A549 (cell line): Measurements from ENCODE around the gene MOGAT3. TPM values are rescaled to one million over a fixed set of nuclear protein-coding genes. Genes with fewer than 3 reads are reported as not detected.

Source experiments
- ATAC-seq, 2 experiments: fragments of 200-7000 bp in 1 of 2; fragments of >200 bp in 1 of 2; cut with Nextera tagmentation in 1 of 2; cut with Tn5 transposase in 1 of 2; 3 replicates each; pipeline versions ENCODE4 v1.8.0 to v1.9.1; 2018 to 2020; ENCODE audit warnings: mild to moderate bottlenecking in 1 of 2, moderate library complexity in 1 of 2
- CTCF ChIA-PET: fragments of 300-600 bp; sonication (Branson Sonifier 250); formaldehyde crosslinking; extraction: SDS; loops from one replicate; lab custom pipeline; 2021; ENCODE audit warnings: antibody characterized with exemption, inconsistent platforms; lab: Yijun Ruan, JAX
- POLR2A ChIA-PET: fragments of 350-600 bp; formaldehyde crosslinking; extraction: SDS; loops from one replicate; lab custom pipeline; 2021; ENCODE audit warnings: antibody characterized with exemption, inconsistent platforms; lab: Yijun Ruan, JAX
- DNase-seq, 2 experiments: peaks; one replicate each; pipeline versions ENCODE4 v3.0.0 to v3.0.0-alpha.2; 2011 to 2016; ENCODE audit warnings: low read depth in 1 of 2, low spot score in 1 of 2
- FAIRE-seq: peaks from 2 replicates; lab custom pipeline; 2011; peaks lifted over from hg19 to GRCh38; lab: Jason Lieb, UNC
- H3K27ac ChIP-seq, 2 experiments: fragments of >200 bp; sonication (Bioruptor Twin); formaldehyde crosslinking; 3 replicates each; pipeline ENCODE4 v1.5.1; 2016 to 2017
- H3K4me1 ChIP-seq: fragments of >200 bp; sonication (Bioruptor Twin); formaldehyde crosslinking; 3 replicates; pipeline ENCODE4 v1.6.1; 2016
- H3K4me2 ChIP-seq: fragments of >200 bp; sonication (Bioruptor Twin); formaldehyde crosslinking; 3 replicates; pipeline ENCODE4 v1.6.1; 2016
- H3K4me3 ChIP-seq: fragments of >200 bp; sonication (Bioruptor Twin); formaldehyde crosslinking; 3 replicates; pipeline ENCODE4 v1.5.1; 2016
- H3K9me3 ChIP-seq: fragments of >200 bp; sonication (Bioruptor Twin); formaldehyde crosslinking; 3 replicates; pipeline ENCODE4 v1.6.1; 2016
- ATOH8 ChIP-seq: fragments of 250-450 bp; sonication (Bioruptor Pico); IDR thresholded peaks from 2 replicates; pipeline ENCODE4 v1.5.0; 2020; ENCODE audit warnings: low read depth, mild to moderate bottlenecking, moderate library complexity
- BCL3 ChIP-seq: fragments of >200 bp; sonication (Bioruptor Twin); formaldehyde crosslinking; IDR thresholded peaks from 3 replicates; pipeline ENCODE4 v1.6.1; 2016
- BHLHE40 ChIP-seq: IDR thresholded peaks from 2 replicates; pipeline ENCODE4 v1.6.1; 2012; ENCODE audit warnings: low read depth, low read length, inconsistent platforms
- CBX2 ChIP-seq: fragments of 200-600 bp; sonication (generic); IDR thresholded peaks from 2 replicates; pipeline ENCODE4 v1.6.1; 2016; ENCODE audit warnings: low read depth, mild to moderate bottlenecking, borderline replicate concordance
- CBX8 ChIP-seq: fragments of 200-600 bp; sonication (generic); IDR thresholded peaks from 2 replicates; pipeline ENCODE4 v1.6.1; 2016
- CEBPB ChIP-seq, 2 experiments: fragments of >200 bp in 1 of 2; sonication (Bioruptor Twin) in 1 of 2; formaldehyde crosslinking in 1 of 2; IDR thresholded peaks; 2 replicates each; pipeline ENCODE4 v1.6.1; 2012 to 2016
- CHD2 ChIP-seq: fragments of 150-350 bp; IDR thresholded peaks from 2 replicates; pipeline ENCODE4 v1.6.1; 2014; ENCODE audit warnings: low read length; ENCODE audit not compliant: partially characterized antibody
- CHD4 ChIP-seq: fragments of 200-600 bp; sonication (generic); IDR thresholded peaks from 2 replicates; pipeline ENCODE4 v1.6.1; 2016; ENCODE audit warnings: antibody characterized with exemption, mild to moderate bottlenecking, borderline replicate concordance
- EHF ChIP-seq: fragments of 250-450 bp; sonication (Bioruptor Pico); IDR thresholded peaks from 2 replicates; pipeline ENCODE4 v1.5.0; 2020; ENCODE audit warnings: mild to moderate bottlenecking
- EP300 ChIP-seq, 2 experiments: fragments of >200 bp; sonication (Bioruptor Twin); formaldehyde crosslinking; IDR thresholded peaks; 2 replicates in 1 of 2; 3 replicates in 1 of 2; pipeline ENCODE4 v1.6.1; 2016 to 2017
- FOSB ChIP-seq: fragments of 250-450 bp; sonication (Bioruptor Pico); IDR thresholded peaks from 2 replicates; pipeline ENCODE4 v1.5.0; 2020; ENCODE audit warnings: mild to moderate bottlenecking, moderate library complexity
- FOSL2 ChIP-seq, 2 experiments: fragments of 450-650 bp in 1 of 2; fragments of >200 bp in 1 of 2; sonication (Bioruptor Twin) in 1 of 2; formaldehyde crosslinking; IDR thresholded peaks; 2 replicates each; pipeline versions ENCODE4 v1.5.0 to v1.6.1; 2016 to 2020; ENCODE audit warnings: mild to moderate bottlenecking in 1 of 2, moderate library complexity in 1 of 2
- HDAC2 ChIP-seq: fragments of 200-600 bp; sonication (generic); IDR thresholded peaks from 2 replicates; pipeline ENCODE4 v1.6.1; 2016
- HEYL ChIP-seq: fragments of 250-450 bp; sonication (Bioruptor Pico); IDR thresholded peaks from 2 replicates; pipeline ENCODE4 v1.8.0; 2021; ENCODE audit warnings: mild to moderate bottlenecking, moderate library complexity
- HOXA7 ChIP-seq: fragments of 250-450 bp; sonication (Bioruptor Pico); IDR thresholded peaks from 2 replicates; pipeline ENCODE4 v1.5.0; 2020; ENCODE audit warnings: mild to moderate bottlenecking, moderate library complexity
- MAFK ChIP-seq: fragments of 450-650 bp; IDR thresholded peaks from 2 replicates; pipeline ENCODE4 v1.6.1; 2014; ENCODE audit not compliant: partially characterized antibody
- NPAS2 ChIP-seq: fragments of 250-450 bp; sonication (Bioruptor Pico); IDR thresholded peaks from 2 replicates; pipeline ENCODE4 v1.8.0; 2022; ENCODE audit warnings: mild to moderate bottlenecking, moderate library complexity, borderline replicate concordance
- PBX3 ChIP-seq: IDR thresholded peaks from 2 replicates; pipeline ENCODE4 v1.6.1; 2012
- POLR2A ChIP-seq: IDR thresholded peaks from 2 replicates; pipeline ENCODE4 v1.6.1; 2012; ENCODE audit warnings: mild to moderate bottlenecking, low read length
- POLR2AphosphoS2 ChIP-seq: conservative IDR thresholded peaks from 2 replicates; pipeline ENCODE4 v1.6.1; 2012; ENCODE audit warnings: low read length, improper control_type of control experiment, inconsistent platforms
- RNF2 ChIP-seq: fragments of 200-600 bp; sonication (generic); IDR thresholded peaks from 2 replicates; pipeline ENCODE4 v1.6.1; 2016; ENCODE audit warnings: low read depth, mild to moderate bottlenecking, antibody characterized with exemption, moderate library complexity, borderline replicate concordance
- SMC3 ChIP-seq: fragments of >200 bp; sonication (Bioruptor Twin); formaldehyde crosslinking; IDR thresholded peaks from 3 replicates; pipeline ENCODE4 v1.6.1; 2018; ENCODE audit warnings: inconsistent platforms
- TP53 ChIP-seq: fragments of 250-450 bp; sonication (Bioruptor Pico); IDR thresholded peaks from 2 replicates; pipeline ENCODE4 v1.5.0; 2021; ENCODE audit warnings: mild to moderate bottlenecking, moderate library complexity
- ZC3H11A ChIP-seq: fragments of 450-650 bp; IDR thresholded peaks from 2 replicates; pipeline ENCODE4 v1.6.1; 2014; ENCODE audit warnings: antibody characterized with exemption, mild to moderate bottlenecking
- WGBS: methylation state at CpG from one replicate; pipeline ENCODE4 v1.1.6; 2017; ENCODE audit errors: missing lambda C conversion rate; 5-methylcytosine and 5-hydroxymethylcytosine counted together
- polyA plus RNA-seq, 4 experiments: library from polyadenylated mRNA; depleted of rRNA in 3 of 4; stranded (reverse); fragments of >200 nt; fragmentation: RNase III in 1 of 4; extraction: RNeasy Plus Mini Kit Qiagen cat#74134 plus additional on column Dnase treatment in 1 of 4; gene quantifications; 2 replicates in 3 of 4; 3 replicates in 1 of 4; pipeline ENCODE4 v1.2.3, GENCODE V29; 2011 to 2017
- TF ChIP-seq, protein P1 (sequence below): IDR thresholded peaks from 2 replicates; pipeline ENCODE4 v1.6.1; 2012; ENCODE audit warnings: low read depth, borderline replicate concordance

Gene MOGAT3
- polyA plus RNA-seq, 2 of the 4 experiments (the other 2 are of a cell fraction) = 0.09 to 0.14 TPM

- peak overlapping the region in 1 of 2 experiments; percentile 55; a peak in 3 of 6 replicates for H3K27ac ChIP-seq
- ATAC-seq (no peak), FAIRE-seq (no peak), DNase-seq (no peak)
- no peak overlapping the region for H3K4me3 ChIP-seq
- TF ChIP-seq, protein P1, sequence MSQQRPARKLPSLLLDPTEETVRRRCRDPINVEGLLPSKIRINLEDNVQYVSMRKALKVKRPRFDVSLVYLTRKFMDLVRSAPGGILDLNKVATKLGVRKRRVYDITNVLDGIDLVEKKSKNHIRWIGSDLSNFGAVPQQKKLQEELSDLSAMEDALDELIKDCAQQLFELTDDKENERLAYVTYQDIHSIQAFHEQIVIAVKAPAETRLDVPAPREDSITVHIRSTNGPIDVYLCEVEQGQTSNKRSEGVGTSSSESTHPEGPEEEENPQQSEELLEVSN = no peak
- ChIA-PET POLR2A (interaction anchor here (0.6 to 0.8 kb wide), 4 partner anchors 8 to 773 kb away, joined by 3 to 5 read pairs (median 5); partner anchors contain the start of gene SRRT), CTCF (interaction anchor here (4.3 to 4.8 kb wide), 2 partner anchors 15 to 43 kb away, joined by 27 to 38 read pairs; no protein-coding TSS in a partner anchor)
- no peaks in the 10 kb centered on the region for H3K9me3 ChIP-seq
- H3K4me2 ChIP-seq = no peak overlapping the region
- 66% methylated on average over 6 of the region's 6 CpGs for WGBS
- peaks cover 19% of the 10 kb centered on the region for H3K4me1 ChIP-seq
These were observed 14.6 kb downstream of the MOGAT3 start for GRCh38 chr7:101186194-101186593.

DNA sequence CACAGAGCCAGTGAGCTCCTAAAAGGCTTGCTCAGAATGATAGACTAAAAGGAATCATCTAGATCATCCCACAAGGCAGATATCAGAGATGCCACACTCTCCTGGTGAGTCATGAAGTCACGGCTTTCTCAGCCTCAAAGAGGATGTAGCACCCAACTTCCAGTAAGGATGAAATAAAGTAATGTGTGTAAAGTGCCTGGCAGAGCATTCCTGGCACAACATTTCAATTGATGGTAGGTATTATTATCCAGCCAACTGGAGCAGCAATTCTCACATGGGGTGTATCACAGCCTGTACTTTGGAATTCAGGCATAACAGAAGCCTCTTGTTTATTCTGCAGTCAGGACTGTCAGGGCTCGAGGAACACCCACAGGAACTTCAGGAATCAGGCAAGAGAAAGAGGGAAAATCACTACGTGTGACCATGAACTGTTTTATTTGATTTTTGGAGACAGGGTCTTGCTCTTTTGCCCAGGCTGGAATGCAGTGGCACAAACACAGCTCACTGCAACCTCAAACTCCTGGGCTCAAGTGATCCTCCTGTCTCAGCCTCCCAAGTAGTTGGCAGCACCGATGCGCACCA, 15.5 kb downstream of the MOGAT3 start:
- FAIRE-seq = no peak
- TF ChIP-seq MAFK (no peak), FOSL2 (IDR thresholded peaks at IDR 0.05) (no peak), FOSL2 (CRISPR knock-in tag; IDR thresholded peaks at IDR 0.05) (0 out of 2 replicates have a peak, but pooled peaks have one; percentile 48)
- H3K4me3 ChIP-seq = no peak overlapping the region
- peak overlapping the region in 1 of 2 experiments; percentile 7; a peak in 2 of 6 replicates for H3K27ac ChIP-seq
- H3K4me1 ChIP-seq = peaks cover 20% of the 10 kb centered on the region
- ATAC-seq = peak; percentile 34 to 71
- CTCF ChIA-PET = interaction anchor here (1.0 to 4.8 kb wide), 6 partner anchors 7 to 106 kb away, joined by 4 to 38 read pairs (median 10); no protein-coding TSS in a partner anchor
- POLR2A ChIA-PET = interaction anchor here (0.8 kb wide), 1 partner anchor 32 kb away, joined by 4 read pairs; the partner anchor contains the start of genes PLOD3 and ZNHIT1
- DNase-seq = peak in 1 of 2 experiments; percentile 68
- no peaks in the 10 kb centered on the region for H3K9me3 ChIP-seq
- 37% methylated on average over 5 of the region's 5 CpGs for WGBS
- peak overlapping the region; percentile 38; the same call in 1 of the 3 replicates for H3K4me2 ChIP-seq

DNA sequence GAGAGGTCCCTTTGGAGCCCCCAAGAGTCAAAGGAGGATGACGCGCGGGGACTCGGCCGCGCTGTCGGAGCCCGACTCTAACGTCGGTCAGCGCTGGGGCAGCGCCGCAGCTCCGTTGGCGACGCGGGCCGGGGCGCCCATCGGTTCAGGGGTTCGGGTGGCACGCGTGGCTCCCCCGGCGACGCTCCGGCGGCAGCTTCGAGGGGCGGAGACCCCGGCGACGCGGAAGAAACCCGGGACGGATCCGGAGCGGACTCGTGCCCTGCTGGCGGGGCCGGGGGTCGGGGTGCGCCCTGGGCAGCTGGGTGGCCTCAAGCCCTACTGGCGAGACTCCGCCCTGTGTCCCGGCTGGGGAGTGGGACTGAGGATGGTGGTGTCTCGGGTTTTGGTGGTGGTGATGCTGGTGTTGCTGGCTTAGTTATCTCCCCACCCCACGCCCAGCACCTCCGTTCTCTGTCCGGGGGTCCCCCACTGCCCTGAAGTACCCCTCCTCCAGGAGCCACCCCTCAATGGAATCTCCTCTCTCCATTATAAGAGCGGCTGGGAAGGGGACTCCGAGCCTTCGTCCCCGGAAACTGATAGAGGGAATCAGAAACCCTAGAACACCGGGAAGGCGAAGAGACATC, 20.6 kb downstream of the MOGAT3 start, which contains the start of gene NAT16:
Gene NAT16 (minus strand): TSS at position 164 of the 626 bp plus-strand sequence. CDS start 5,486 bp downstream, outside the sequence.
- POLR2A ChIA-PET = no interaction called here
- Histone ChIP-seq H3K4me2 (peak within 1 kb of the TSS; percentile 80), H3K9me3 (no peaks in the 10 kb centered on the region), H3K4me1 (peaks cover 22% of the 10 kb centered on the region), H3K4me3 (peak within 1 kb of the TSS; percentile 37), H3K27ac (peak within 1 kb of the TSS; percentile 6 to 55; a peak in 3 of 6 replicates)
- ATAC-seq = no peak
- CTCF ChIA-PET = interaction anchor here (1.0 to 1.2 kb wide), 3 partner anchors 10 to 12 kb away, joined by 3 to 6 read pairs (median 4); no protein-coding TSS in a partner anchor
- no peak for FAIRE-seq
- no peak for DNase-seq
- TF ChIP-seq HOXA7 (CRISPR knock-in tag) = no peak
- no peak for TF ChIP-seq POLR2AphosphoS2
- no peak for TF ChIP-seq HDAC2
- no peak for TF ChIP-seq TP53 (CRISPR knock-in tag)
- no peak for TF ChIP-seq EHF (CRISPR knock-in tag)
- TF ChIP-seq HEYL (CRISPR knock-in tag) = no peak
- no peak for TF ChIP-seq PBX3
- no peak for TF ChIP-seq FOSB (CRISPR knock-in tag)
- WGBS = 54% methylated on average over 13 of the region's 56 CpGs

GRCh38 chr7:101179713-101180112, 21.1 kb downstream of the MOGAT3 start:
- H3K4me1 ChIP-seq = peaks cover 17% of the 10 kb centered on the region
- ATAC-seq (no peak), FAIRE-seq (no peak), DNase-seq (no peak)
- H3K4me3 ChIP-seq = peak overlapping the region; percentile 37
- TF ChIP-seq CBX8 = no peak
- no peak for TF ChIP-seq ZC3H11A
- no peak for TF ChIP-seq EP300 (IDR thresholded peaks at IDR 0.05)
- TF ChIP-seq SMC3 = no peak
- no peak for TF ChIP-seq CHD4
- TF ChIP-seq RNF2 = no peak
- TF ChIP-seq CHD2 = no peak
- no peak for TF ChIP-seq ATOH8 (CRISPR knock-in tag)
- no peak for TF ChIP-seq BCL3
- TF ChIP-seq CEBPB (IDR thresholded peaks at IDR 0.05) = no peak
- no peak for TF ChIP-seq HEYL (CRISPR knock-in tag)
- no peak for TF ChIP-seq CBX2
- no peak for TF ChIP-seq NPAS2 (CRISPR knock-in tag)
- no peak for TF ChIP-seq FOSB (CRISPR knock-in tag)
- no peak for TF ChIP-seq POLR2A
- no peak for TF ChIP-seq BHLHE40
- peak overlapping the region in 1 of 2 experiments; percentile 55; a peak in 2 of 6 replicates for H3K27ac ChIP-seq
- no peaks in the 10 kb centered on the region for H3K9me3 ChIP-seq
- 31% methylated on average over 6 of the region's 27 CpGs for WGBS
- peak overlapping the region; percentile 80 for H3K4me2 ChIP-seq
- POLR2A ChIA-PET = no interaction called here
- CTCF ChIA-PET = interaction anchor here (1.0 to 1.2 kb wide), 3 partner anchors 9 to 13 kb away, joined by 3 to 6 read pairs (median 4); no protein-coding TSS in a partner anchor
